Measurements from ENCODE around the gene KCNJ5. TPM values are rescaled to one million over a fixed set of nuclear protein-coding genes. Genes with fewer than 3 reads are reported as not detected.

The KCNJ5 gene
- total RNA-seq, 1 experiment from 2014 or later, result 0.22 TPM

GRCh38 chr11:128907585-128907984 lies 16.4 kb downstream of the KCNJ5 start:
- peaks cover 24% of the 10 kb centered on the region for H3K4me1 Mint-ChIP-seq
- no peaks in the 10 kb centered on the region; the same call in 1 of the 2 replicates for H3K36me3 Mint-ChIP-seq
- ChIA-PET CTCF (interaction anchor here (1.1 to 10.5 kb wide), 4 partner anchors 19 to 49 kb away, joined by 3 to 245 read pairs (median 4); partner anchors contain the start of gene KCNJ5), POLR2A (no interaction called here)
- ATAC-seq (no peak), DNase-seq (ENCODE audit: low spot score) (no peak)
- H3K9me3 Mint-ChIP-seq, result peaks cover 10% of the 10 kb centered on the region
- H3K4me3 Mint-ChIP-seq, result no peak overlapping the region
- H3K27me3 Mint-ChIP-seq (ENCODE audit: low read depth), result peaks cover 79% of the 10 kb centered on the region
- no peak overlapping the region for H3K27ac Mint-ChIP-seq
- no peak for TF ChIP-seq NFE2L1 (CRISPR knock-in tag; IDR thresholded peaks at IDR 0.05)
- TF ChIP-seq ZSCAN18 (CRISPR knock-in tag; IDR thresholded peaks at IDR 0.05), result no peak
- TF ChIP-seq ERG (CRISPR knock-in tag; IDR thresholded peaks at IDR 0.05), result no peak
- TF ChIP-seq MLX (CRISPR knock-in tag; IDR thresholded peaks at IDR 0.05), result no peak
- no peak for TF ChIP-seq PRRX2 (CRISPR knock-in tag; IDR thresholded peaks at IDR 0.05)
- no peak for TF ChIP-seq ATF1 (CRISPR knock-in tag; IDR thresholded peaks at IDR 0.05)
- no peak for TF ChIP-seq NR1H2 (CRISPR knock-in tag; IDR thresholded peaks at IDR 0.05)
- TF ChIP-seq ZNF425 (CRISPR knock-in tag; conservative IDR thresholded peaks at IDR 0.05), result no peak
- TF ChIP-seq ZNF317 (CRISPR knock-in tag; IDR thresholded peaks at IDR 0.05; ENCODE audit: borderline replicate concordance, low read depth), result no peak
- no peak for TF ChIP-seq CDX4 (CRISPR knock-in tag; IDR thresholded peaks at IDR 0.05; ENCODE audit: borderline replicate concordance)
- no peak for TF ChIP-seq IRF2 (CRISPR knock-in tag; IDR thresholded peaks at IDR 0.05; ENCODE audit: borderline replicate concordance, low read depth)
- TF ChIP-seq NR2C2 (CRISPR knock-in tag; IDR thresholded peaks at IDR 0.05), result no peak
- no peak for TF ChIP-seq FOXJ3 (CRISPR knock-in tag; IDR thresholded peaks at IDR 0.05; ENCODE audit: borderline replicate concordance)
- no peak for TF ChIP-seq E2F1 (CRISPR knock-in tag; IDR thresholded peaks at IDR 0.05)
- TF ChIP-seq PRDM15 (CRISPR knock-in tag; IDR thresholded peaks at IDR 0.05), result no peak
- TF ChIP-seq FOXK1 (CRISPR knock-in tag; IDR thresholded peaks at IDR 0.05), result no peak
- TF ChIP-seq GABPB1 (CRISPR knock-in tag; IDR thresholded peaks at IDR 0.05), result no peak

Data from WTC11 (cell line).